Neural progenitor cell (in vitro differentiated cells): ENCODE results near the gene EMILIN3.

Experiments
- EZH2 ChIP-seq: fragments of 200-600 bp; sonication (generic); IDR thresholded peaks from 2 replicates; pipeline ENCODE4 v1.6.1; 2017; ENCODE audit warnings: antibody characterized with exemption, mild to moderate bottlenecking, moderate library complexity
- TF ChIP-seq, protein P1 (sequence below): fragments of 200-600 bp; sonication (generic); IDR thresholded peaks from 2 replicates; pipeline ENCODE4 v1.5.1; 2017; ENCODE audit warnings: antibody characterized with exemption, mild to moderate bottlenecking

DNA sequence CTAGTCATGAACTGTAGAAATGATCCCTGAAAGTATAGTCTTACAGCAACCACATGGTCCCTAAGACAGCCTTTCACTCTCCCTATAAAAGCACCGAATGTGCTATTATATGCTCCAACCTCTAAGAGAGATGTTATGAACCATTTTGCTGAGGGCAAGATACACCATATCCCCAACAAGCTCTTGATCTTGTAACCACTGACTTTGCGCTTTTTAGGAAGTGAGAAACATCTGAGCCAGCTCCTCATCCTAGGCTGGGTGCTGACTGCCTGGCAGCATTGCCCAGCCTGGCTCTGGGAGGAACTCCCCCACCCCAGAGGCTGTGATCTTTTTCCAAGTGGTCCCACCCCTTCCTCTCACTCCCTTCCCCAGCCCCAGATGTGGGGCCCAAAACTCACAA lies 3.1 kb upstream of the EMILIN3 start:
- TF ChIP-seq, protein P1, sequence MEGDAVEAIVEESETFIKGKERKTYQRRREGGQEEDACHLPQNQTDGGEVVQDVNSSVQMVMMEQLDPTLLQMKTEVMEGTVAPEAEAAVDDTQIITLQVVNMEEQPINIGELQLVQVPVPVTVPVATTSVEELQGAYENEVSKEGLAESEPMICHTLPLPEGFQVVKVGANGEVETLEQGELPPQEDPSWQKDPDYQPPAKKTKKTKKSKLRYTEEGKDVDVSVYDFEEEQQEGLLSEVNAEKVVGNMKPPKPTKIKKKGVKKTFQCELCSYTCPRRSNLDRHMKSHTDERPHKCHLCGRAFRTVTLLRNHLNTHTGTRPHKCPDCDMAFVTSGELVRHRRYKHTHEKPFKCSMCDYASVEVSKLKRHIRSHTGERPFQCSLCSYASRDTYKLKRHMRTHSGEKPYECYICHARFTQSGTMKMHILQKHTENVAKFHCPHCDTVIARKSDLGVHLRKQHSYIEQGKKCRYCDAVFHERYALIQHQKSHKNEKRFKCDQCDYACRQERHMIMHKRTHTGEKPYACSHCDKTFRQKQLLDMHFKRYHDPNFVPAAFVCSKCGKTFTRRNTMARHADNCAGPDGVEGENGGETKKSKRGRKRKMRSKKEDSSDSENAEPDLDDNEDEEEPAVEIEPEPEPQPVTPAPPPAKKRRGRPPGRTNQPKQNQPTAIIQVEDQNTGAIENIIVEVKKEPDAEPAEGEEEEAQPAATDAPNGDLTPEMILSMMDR, result no peak
- no peak for TF ChIP-seq EZH2
